Right lobe of liver (tissue), 4 donors: ENCODE data around the gene SHMT1.
"Not testable (repeated sequence)": the region's sequence is repeated elsewhere in the genome, so short reads cannot be mapped to it uniquely, and the experiment has no call there.

Source experiments
- POLR2A ChIP-seq: fragments of 450-650 bp; IDR thresholded peaks from one replicate; pipeline ENCODE4 v1.6.1; 2017; ENCODE audit warnings: antibody characterized with exemption, mild to moderate bottlenecking
- TF ChIP-seq, protein P1 (sequence below), 4 donors: fragments of 200-600 bp in 3 of 4; fragments of 450-650 bp in 1 of 4; IDR thresholded peaks; one replicate each; pipeline versions ENCODE4 v1.5.1 to v1.8.0; 2016 to 2022; ENCODE audit warnings: antibody characterized with exemption in 4 of 4, mild to moderate bottlenecking in 2 of 4
- donor health status: DM: no; HTN: no; CAD: no.
- donor health status: DM: no; HTN: no; CAD: no.
- donor health status: DM: no; HTN: yes; CAD: no.

DNA sequence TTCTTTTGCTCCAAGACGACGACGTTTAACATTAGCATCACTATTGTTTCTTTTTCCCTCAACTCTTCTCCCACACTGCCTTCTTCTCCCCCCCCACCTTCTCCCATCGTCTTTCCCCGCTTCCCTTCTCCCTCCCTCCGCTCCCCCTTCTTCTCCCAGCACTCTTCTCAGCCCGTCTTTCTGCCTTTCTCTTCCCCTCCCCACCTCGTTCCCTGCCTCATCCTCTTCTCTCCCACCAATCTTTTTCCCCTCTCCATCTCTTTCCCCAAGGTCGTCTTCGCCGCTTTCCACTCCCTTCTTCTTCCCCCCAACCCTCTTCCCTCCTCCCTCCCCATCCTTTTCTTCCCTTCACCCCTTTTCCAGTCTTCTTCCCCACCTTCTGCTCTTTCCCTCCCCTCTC lies 47.4 kb upstream of the SHMT1 start:
- TF ChIP-seq, protein P1, sequence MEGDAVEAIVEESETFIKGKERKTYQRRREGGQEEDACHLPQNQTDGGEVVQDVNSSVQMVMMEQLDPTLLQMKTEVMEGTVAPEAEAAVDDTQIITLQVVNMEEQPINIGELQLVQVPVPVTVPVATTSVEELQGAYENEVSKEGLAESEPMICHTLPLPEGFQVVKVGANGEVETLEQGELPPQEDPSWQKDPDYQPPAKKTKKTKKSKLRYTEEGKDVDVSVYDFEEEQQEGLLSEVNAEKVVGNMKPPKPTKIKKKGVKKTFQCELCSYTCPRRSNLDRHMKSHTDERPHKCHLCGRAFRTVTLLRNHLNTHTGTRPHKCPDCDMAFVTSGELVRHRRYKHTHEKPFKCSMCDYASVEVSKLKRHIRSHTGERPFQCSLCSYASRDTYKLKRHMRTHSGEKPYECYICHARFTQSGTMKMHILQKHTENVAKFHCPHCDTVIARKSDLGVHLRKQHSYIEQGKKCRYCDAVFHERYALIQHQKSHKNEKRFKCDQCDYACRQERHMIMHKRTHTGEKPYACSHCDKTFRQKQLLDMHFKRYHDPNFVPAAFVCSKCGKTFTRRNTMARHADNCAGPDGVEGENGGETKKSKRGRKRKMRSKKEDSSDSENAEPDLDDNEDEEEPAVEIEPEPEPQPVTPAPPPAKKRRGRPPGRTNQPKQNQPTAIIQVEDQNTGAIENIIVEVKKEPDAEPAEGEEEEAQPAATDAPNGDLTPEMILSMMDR (IDR thresholded peaks at IDR 0.05) = not testable (repeated sequence)
- not testable (repeated sequence) for TF ChIP-seq POLR2A
